Lower leg skin (tissue), 3 donors: ENCODE results near the gene TAGLN2.

ENCODE experiments used
- CTCF ChIP-seq, 3 donors: fragments of 450-650 bp; IDR thresholded peaks; one replicate each; pipeline ENCODE4 v1.5.1; 2016; ENCODE audit warnings: antibody characterized with exemption in 3 of 3, mild to moderate bottlenecking in 3 of 3, moderate library complexity in 2 of 3
- POLR2A ChIP-seq, 2 donors: fragments of 450-650 bp; IDR thresholded peaks; one replicate each; pipeline ENCODE4 v1.6.1; 2016 to 2017; ENCODE audit warnings: antibody characterized with exemption in 2 of 2, mild to moderate bottlenecking in 1 of 2, moderate library complexity in 1 of 2

GRCh38 chr1:159890390-159890789 lies 34.9 kb downstream of the TAGLN2 start:
- TF ChIP-seq CTCF (IDR thresholded peaks at IDR 0.05) (no peak), POLR2A (IDR thresholded peaks at IDR 0.05) (no peak)
